HEK293T (cell line): ENCODE data around the gene PLEKHD1.

ENCODE experiments used
- CTCF ChIA-PET: fragments of 350-600 bp; formaldehyde crosslinking; extraction: SDS; loops from one replicate; lab custom pipeline; 2021; ENCODE audit warnings: antibody characterized with exemption, inconsistent platforms; lab: Yijun Ruan, JAX
- POLR2A ChIA-PET: fragments of 350-600 bp; formaldehyde crosslinking; extraction: SDS; loops from one replicate; lab custom pipeline; 2020; ENCODE audit warnings: antibody characterized with exemption, inconsistent platforms; lab: Yijun Ruan, JAX
- DNase-seq: peaks from one replicate; pipeline ENCODE4 v3.0.0; 2012; ENCODE audit warnings: mixed read lengths; ENCODE audit errors: extremely low spot score
- ARNT ChIP-seq: fragments of 450-650 bp; IDR thresholded peaks from 2 replicates; pipeline ENCODE4 v1.6.1; 2017; ENCODE audit warnings: mild to moderate bottlenecking
- BHLHE40 ChIP-seq: fragments of 450-650 bp; IDR thresholded peaks from 2 replicates; pipeline ENCODE4 v1.6.1; 2016; ENCODE audit warnings: mild to moderate bottlenecking, moderate library complexity, borderline replicate concordance
- CTBP1 ChIP-seq: fragments of 450-650 bp; IDR thresholded peaks from 2 replicates; pipeline ENCODE4 v1.6.1; 2016; ENCODE audit warnings: borderline replicate concordance
- ELF4 ChIP-seq: fragments of 450-650 bp; IDR thresholded peaks from 2 replicates; pipeline ENCODE4 v1.6.1; 2017; ENCODE audit warnings: antibody characterized with exemption
- FOXA1 ChIP-seq: fragments of 450-650 bp; IDR thresholded peaks from 2 replicates; pipeline ENCODE4 v1.6.1; 2016; ENCODE audit warnings: mild to moderate bottlenecking
- FOXK2 ChIP-seq: fragments of 450-650 bp; IDR thresholded peaks from 2 replicates; pipeline ENCODE4 v1.6.1; 2016; ENCODE audit warnings: mild to moderate bottlenecking
- FOXM1 ChIP-seq: fragments of 450-650 bp; IDR thresholded peaks from 2 replicates; pipeline ENCODE4 v1.6.1; 2017; ENCODE audit warnings: mild to moderate bottlenecking, borderline replicate concordance
- HDGF ChIP-seq: fragments of 450-650 bp; IDR thresholded peaks from 2 replicates; pipeline ENCODE4 v1.6.1; 2017; ENCODE audit warnings: antibody characterized with exemption, borderline replicate concordance
- L3MBTL2 ChIP-seq: fragments of 450-650 bp; conservative IDR thresholded peaks from 2 replicates; pipeline ENCODE4 v1.6.1; 2016; ENCODE audit warnings: mild to moderate bottlenecking
- LEF1 ChIP-seq: fragments of 450-650 bp; IDR thresholded peaks from 2 replicates; pipeline ENCODE4 v1.6.1; 2017; ENCODE audit warnings: mild to moderate bottlenecking, borderline replicate concordance
- NFRKB ChIP-seq: fragments of 450-650 bp; IDR thresholded peaks from 2 replicates; pipeline ENCODE4 v1.6.1; 2016; ENCODE audit warnings: mild to moderate bottlenecking, moderate library complexity
- PKNOX1 ChIP-seq: fragments of 450-650 bp; IDR thresholded peaks from 2 replicates; pipeline ENCODE4 v1.6.1; 2016
- SP1 ChIP-seq: fragments of 450-650 bp; IDR thresholded peaks from 2 replicates; pipeline ENCODE4 v1.6.1; 2017
- SUZ12 ChIP-seq: fragments of 450-650 bp; IDR thresholded peaks from 2 replicates; pipeline ENCODE4 v1.6.1; 2016; ENCODE audit warnings: mild to moderate bottlenecking
- TARDBP ChIP-seq: fragments of 450-650 bp; IDR thresholded peaks from 2 replicates; pipeline ENCODE4 v1.6.1; 2016
- ZNF384 ChIP-seq: fragments of 450-650 bp; IDR thresholded peaks from 2 replicates; pipeline ENCODE4 v1.6.1; 2016

Gene PLEKHD1

GRCh38 chr14:69500736-69501135, 16.2 kb downstream of the PLEKHD1 start:
- CTCF ChIA-PET: no interaction called here
- TF ChIP-seq ARNT (no peak), HDGF (no peak), ELF4 (no peak), CTBP1 (no peak), FOXK2 (no peak), L3MBTL2 (no peak)
- POLR2A ChIA-PET: no interaction called here
- DNase-seq: no peak

DNA sequence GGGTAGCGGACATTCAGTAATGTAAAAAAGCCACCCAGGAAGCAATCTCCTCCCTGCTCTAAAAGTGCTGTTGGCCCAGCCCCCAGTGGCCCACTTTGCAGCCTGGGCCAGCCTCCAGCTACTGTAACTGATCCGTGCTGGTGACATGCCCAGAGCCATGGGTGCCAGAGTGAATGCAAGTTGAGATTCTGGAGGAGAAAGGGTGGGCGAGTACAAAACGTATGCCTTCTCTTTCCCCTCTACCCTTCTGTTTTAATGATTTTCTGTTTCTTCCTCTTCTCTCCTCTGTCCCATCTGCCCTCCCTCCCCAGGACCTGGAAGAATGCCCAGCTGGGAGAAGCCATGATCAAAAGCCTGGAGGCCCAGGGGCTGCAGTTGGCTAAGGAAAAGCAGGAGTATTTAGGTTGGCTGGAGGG, 16.9 kb downstream of the PLEKHD1 start:
- CTCF ChIA-PET: no interaction called here

DNA sequence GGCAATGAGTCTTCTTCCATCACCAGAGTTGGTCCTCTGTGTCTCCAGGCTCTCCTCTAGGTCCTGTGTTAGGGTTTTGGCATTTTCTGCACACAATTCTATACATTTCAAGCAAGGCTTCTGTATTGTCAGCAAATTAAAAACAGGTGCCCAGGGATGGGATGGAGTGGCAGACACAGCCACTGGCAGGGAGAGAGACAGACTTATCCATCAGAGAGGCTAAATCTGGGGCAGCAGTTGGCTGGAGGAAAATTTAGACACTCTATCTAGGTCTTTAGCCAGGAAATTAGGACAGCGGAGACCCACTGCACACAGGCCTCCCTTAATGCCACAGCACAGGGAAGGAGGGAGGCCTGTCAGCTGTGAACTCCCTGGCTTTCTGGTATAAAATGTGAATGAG, 20.2 kb downstream of the PLEKHD1 start:
- CTCF ChIA-PET: interaction anchor here (0.6 to 0.9 kb wide), 3 partner anchors 14 to 80 kb away, joined by 3 to 9 read pairs (median 5); no protein-coding TSS in a partner anchor
- no peak for DNase-seq
- TF ChIP-seq SUZ12 (no peak), SP1 (no peak), TARDBP (no peak), LEF1 (no peak), FOXM1 (no peak)
- POLR2A ChIA-PET: no interaction called here

More for the DNA sequence above, 16.9 kb downstream of the PLEKHD1 start:
- TF ChIP-seq FOXM1 (no peak), NFRKB (no peak), L3MBTL2 (no peak), SUZ12 (no peak), PKNOX1 (no peak), ELF4 (no peak), FOXK2 (no peak), LEF1 (no peak), ARNT (no peak)
- DNase-seq: no peak
- POLR2A ChIA-PET: no interaction called here

DNA sequence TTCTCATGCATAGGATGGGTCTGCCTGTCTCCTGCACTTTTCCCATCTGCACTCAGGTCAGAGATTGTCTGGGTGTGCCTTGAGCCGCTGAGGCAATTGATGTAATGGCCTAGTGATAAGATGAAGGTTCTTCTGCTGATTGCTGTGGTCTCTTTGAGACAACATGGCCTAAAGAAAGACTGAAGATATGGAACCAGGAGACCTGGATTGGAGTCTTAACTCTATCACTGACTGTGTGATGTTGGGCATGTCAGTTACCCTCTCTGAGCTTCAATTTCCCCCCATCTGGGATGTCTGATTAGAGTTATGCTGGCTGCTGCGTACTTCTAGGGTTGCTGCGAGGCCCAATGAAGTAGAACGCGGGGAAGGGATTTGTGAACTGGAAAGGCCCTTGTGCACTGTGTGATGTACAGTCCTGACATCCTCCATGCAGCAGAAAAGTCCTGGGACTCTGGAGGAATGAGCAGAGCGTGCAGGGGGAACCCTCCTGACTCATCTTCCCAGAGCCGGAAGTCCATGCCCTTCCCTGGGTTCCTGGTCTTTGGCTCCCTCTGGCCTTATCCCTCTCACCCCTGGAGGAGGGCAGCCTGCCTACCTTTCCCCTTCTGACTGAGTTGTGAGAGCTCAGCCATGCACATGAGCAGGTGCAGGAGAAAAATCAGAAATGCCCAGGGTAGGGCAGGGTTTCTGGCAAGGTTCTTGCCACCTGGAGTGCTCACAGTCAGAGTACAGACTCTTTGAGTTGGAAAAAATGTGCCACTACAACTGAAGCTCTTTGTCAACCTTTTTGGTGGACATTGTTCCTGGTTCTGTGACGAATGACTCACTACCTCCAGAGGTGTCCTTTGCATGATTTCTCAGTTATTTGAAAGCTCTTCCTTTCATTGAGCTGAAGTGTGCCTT, 21.1 kb downstream of the PLEKHD1 start:
- DNase-seq: no peak
- CTCF ChIA-PET: interaction anchor here (0.6 kb wide), 1 partner anchor 79 kb away, joined by 9 read pairs; no protein-coding TSS in a partner anchor
- POLR2A ChIA-PET: no interaction called here
- TF ChIP-seq LEF1 (no peak), BHLHE40 (no peak), SP1 (no peak), CTBP1 (no peak), PKNOX1 (no peak), ARNT (no peak), NFRKB (no peak), FOXK2 (no peak), SUZ12 (no peak)

DNA sequence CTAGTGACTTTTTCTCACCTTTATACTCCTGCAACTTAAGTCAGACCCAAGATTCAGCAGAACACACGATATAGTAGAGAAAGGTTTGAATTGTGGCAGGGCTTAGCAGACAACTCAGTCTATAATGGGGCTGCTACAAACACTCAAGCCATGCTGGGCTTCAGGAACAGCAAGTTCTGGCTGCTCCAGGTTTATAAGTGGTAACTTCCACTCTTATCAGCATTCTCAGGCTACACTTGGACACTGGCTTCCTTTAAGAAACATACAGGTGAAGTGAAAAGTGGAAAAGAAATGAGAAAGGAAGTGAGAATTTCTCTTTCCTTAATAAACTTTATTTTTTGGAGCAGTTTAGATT, 21.7 kb downstream of the PLEKHD1 start:
- no peak for DNase-seq
- ChIA-PET POLR2A (no interaction called here), CTCF (no interaction called here)
- TF ChIP-seq HDGF: no peak
- TF ChIP-seq NFRKB: no peak
- TF ChIP-seq FOXM1: no peak
- TF ChIP-seq PKNOX1: no peak
- TF ChIP-seq FOXK2: no peak
- TF ChIP-seq ARNT: no peak
- TF ChIP-seq ZNF384: no peak
- no peak for TF ChIP-seq FOXA1
- TF ChIP-seq L3MBTL2: no peak
- no peak for TF ChIP-seq BHLHE40
- TF ChIP-seq CTBP1: no peak
- no peak for TF ChIP-seq SUZ12
- TF ChIP-seq LEF1: no peak
- TF ChIP-seq SP1: no peak
- no peak for TF ChIP-seq ELF4
- no peak for TF ChIP-seq TARDBP

DNA sequence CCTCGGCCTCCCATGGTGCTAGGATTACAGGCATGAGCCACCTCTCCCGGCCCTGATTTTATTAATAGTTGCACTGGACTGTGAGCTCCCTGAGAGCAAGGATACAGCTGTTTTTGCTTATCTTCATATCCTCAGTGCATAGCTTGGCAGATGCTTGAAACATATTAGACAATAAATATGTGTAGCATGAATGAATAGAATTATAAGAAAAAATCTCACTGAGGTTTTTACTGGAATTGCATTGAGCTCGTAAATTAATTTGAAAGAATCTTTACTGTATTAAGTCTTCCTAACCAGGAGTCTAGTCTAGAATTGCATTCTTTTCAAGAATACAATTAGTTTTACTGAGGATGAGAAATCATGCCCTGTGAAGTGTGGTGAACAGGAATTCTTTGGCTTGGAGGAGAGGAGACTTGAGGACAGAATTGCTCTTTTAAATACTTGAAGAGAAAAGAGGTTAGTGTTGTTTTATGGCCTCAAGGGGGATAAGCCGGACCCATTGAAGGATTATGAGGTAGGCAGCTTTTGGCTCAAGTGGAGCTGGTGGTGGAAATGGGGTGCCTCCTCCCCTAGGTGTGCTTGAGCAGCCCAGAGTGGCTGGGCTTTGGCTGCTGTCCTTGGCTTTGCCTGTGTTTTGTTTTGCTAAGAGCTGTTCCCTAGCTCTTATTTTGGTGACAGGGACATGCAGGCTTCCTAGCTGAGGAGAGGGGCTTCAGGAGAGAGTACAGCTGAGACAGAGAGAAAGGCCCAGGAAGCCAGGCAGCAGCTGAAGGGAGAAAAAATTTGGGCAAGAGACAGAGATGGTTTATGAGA, 34.0 kb downstream of the PLEKHD1 start:
- TF ChIP-seq BHLHE40: no peak
- TF ChIP-seq FOXK2: no peak
- no peak for TF ChIP-seq CTBP1
- TF ChIP-seq L3MBTL2: no peak
- TF ChIP-seq LEF1: no peak
- TF ChIP-seq SP1: no peak
- no peak for TF ChIP-seq ZNF384
- no peak for TF ChIP-seq NFRKB
- TF ChIP-seq FOXA1: no peak
- TF ChIP-seq SUZ12: no peak
- no peak for TF ChIP-seq FOXM1
- ChIA-PET POLR2A (no interaction called here), CTCF (interaction anchor here (0.5 to 1.6 kb wide), 5 partner anchors 14 to 56 kb away, joined by 3 to 5 read pairs (median 5); partner anchors contain the start of gene CCDC177)
- no peak for DNase-seq
